Suppressor macrophage (primary cell): ENCODE data around the gene CPEB2.

Experiments
- DNase-seq, 4 experiments: peaks; one replicate each; pipeline ENCODE4 v3.0.0-alpha.2; 2020 to 2022

Gene CPEB2

GRCh38 chr4:15010038-15010585 lies 7.8 kb downstream of the CPEB2 start:
- DNase-seq, result no peak

GRCh38 chr4:15011166-15011565 lies 8.9 kb downstream of the CPEB2 start:
- no peak for DNase-seq

- DNase-seq, result no peak
Measured at GRCh38 chr4:15012017-15012788, 9.9 kb downstream of the CPEB2 start.

- peak in 2 of 4 experiments; percentile 35 to 49 for DNase-seq
Measured at GRCh38 chr4:15013585-15013984, 11.3 kb downstream of the CPEB2 start.

DNA sequence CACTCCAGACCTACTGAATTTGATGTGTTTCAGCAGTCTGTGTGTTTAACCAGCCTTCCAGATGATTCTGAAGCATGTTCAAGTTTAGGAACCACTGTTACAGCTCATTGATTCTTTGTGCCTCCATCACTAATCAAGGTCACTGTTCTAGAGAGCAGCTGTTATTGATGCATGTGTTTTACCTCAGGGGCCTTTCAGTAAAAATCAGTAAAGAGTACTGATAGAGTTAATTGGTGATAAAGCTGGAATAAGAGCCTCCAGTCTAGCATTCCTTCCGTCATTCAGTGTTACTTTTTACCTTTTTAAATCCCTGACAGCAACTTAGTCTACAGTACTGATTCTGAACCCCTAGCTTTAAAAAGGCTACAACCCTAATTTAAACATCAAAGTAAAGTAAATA lies 12.9 kb downstream of the CPEB2 start:
- no peak for DNase-seq

GRCh38 chr4:15018361-15018760 lies 16.1 kb downstream of the CPEB2 start:
- no peak for DNase-seq

DNA sequence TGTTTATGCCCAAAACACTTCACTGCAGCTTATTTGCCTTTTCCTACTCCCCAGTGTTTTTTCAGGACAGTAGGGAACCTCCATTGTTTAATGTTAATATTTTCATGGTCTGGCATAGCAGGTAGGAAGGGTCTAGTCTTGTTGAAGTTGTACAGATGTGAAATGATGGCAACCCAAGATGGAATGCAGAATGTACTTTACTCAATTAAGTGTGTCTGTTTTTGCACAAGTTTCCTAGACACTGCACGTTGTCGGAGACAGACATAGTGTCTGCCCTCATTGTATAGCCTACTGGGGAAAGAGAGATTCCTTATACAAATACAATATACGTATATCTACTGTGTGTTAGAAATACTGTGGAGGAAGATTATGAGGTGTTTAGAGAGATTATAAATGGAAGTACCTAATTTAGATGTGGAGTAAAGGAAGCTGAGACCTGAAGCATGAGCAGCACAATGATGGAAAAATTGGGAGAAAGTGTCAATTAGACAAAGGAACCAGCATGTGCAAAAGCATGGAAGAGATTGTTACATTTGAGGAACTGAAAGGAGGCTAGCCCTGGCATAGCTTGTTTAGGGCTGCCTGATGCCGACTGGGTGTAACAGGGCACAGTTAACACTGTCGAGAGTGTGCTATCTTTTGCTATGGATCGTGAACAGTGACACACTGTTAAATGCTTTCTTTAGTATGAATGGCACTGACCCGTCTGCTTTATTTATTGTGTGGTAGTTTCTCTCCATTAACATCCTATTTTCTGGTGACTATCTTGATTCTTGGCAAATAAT lies 18.4 kb downstream of the CPEB2 start:
- peak in 3 of 4 experiments; percentile 28 to 39 (median 35) for DNase-seq

DNA sequence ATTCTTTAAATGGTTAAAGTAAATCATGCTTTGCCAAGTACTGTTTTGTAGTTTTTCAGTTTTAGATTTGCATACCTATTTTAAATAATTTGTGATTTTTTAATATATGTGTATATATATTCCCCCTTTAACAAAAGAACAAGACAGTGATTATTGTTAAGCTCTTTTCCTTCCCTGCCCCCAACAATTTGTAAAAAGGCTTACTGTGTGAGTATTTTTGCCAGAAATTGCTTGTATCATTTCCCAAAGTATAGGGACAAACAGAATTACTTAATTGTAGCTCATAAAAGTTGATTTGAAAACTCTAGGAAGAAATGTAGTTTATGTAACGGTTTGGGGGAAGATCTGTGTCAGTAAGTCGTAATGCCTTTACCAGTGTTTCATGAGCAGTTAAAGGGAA lies 19.0 kb downstream of the CPEB2 start:
- DNase-seq, result no peak

GRCh38 chr4:15021946-15022345 lies 19.7 kb downstream of the CPEB2 start:
- no peak for DNase-seq

GRCh38 chr4:15024386-15024785 lies 22.1 kb downstream of the CPEB2 start:
- DNase-seq, result no peak

GRCh38 chr4:15025693-15026092 lies 23.4 kb downstream of the CPEB2 start:
- no peak for DNase-seq

DNA sequence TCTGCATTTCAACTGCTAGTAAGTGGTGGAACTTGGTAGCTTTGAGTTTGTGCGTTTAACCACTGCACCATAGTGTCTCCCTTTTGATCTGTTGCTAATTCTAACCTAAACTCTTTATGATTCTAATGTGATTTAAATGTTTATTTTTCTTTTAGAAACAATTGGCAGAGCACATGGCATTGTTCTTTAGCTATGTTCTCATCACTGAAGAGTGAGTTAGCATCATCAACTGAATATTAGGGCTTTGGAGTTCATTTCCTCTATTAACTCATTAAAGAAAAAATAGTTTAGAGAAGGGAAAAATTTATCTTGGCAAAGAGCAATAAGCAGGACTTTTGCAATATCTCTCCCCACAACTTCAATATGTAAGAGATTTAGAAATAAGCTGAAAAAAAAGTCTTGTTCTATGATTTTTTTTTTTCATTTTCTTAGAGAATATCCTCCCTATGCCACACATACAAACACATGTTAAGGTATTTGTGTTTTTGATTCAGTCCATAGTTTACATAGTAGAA lies 25.7 kb downstream of the CPEB2 start:
- no peak for DNase-seq

DNA sequence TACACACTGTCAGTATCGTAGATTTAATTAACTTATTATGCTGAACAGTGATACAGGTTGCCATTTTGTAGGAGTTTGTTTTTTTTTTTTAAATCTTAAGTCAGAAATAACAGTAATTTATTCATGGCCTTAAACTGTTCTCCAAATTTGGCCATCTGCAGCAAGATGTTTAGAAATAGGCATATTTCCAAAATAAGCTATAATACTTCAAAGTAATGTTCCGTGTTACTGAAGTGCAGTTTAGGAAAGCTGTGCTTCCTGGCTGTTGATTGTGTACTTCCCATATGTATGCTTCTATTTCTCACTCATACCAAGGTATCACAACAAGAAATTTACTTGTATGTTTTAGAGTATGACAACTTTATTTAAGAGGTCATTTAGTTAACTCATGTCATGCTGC lies 28.9 kb downstream of the CPEB2 start:
- DNase-seq, result no peak

- no peak for DNase-seq
Measured at GRCh38 chr4:15031993-15032675, 29.9 kb downstream of the CPEB2 start.

GRCh38 chr4:15034071-15034764 lies 31.9 kb downstream of the CPEB2 start:
- no peak for DNase-seq

DNA sequence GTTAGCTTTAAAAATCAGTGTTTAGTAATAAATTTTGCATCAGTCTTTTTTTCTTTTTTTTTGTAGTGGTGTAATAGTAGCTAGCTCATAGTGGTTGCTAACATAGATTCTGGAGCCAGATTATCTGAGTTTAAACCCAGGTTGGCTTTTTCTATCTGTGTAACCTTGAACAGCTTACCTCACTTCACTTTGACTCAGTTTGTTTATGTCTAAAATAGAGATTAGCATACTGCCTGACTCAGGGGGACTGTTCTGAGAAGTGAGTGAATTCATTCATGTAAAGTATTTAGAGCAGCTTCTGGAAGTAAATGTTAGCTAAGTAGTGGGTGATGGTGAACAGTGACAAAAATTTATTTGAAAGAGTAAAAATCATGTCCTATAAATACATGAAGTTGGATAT lies 32.9 kb downstream of the CPEB2 start:
- no peak for DNase-seq

- DNase-seq, result no peak
Measured at GRCh38 chr4:15037923-15038541, 35.8 kb downstream of the CPEB2 start.

DNA sequence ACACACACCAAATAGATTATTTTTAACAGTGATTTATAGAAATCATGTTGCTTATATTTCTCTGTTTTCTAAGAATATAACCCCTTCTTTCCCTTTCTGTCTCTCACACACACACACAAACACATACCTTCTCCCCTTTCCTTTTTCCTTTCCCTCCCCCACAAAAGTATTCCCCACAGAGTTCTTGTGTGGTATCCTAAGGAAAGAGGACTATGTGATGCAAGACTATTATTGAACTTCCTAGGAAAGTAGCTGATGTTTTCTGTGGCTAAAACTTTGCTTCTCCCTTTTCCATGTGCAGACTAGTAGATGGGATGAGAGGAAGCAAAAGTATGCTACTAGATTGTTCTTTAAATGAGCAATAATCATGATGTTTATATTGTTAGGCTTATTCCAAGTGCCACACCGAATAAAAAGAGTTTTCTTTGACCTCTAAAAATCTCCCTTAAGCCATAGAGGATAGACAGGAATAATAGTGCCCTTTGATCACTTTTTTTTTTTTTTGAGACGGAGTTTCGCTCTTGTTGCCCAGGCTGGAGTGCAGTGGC lies 38.7 kb downstream of the CPEB2 start:
- no peak for DNase-seq

GRCh38 chr4:15042529-15043167 lies 40.4 kb downstream of the CPEB2 start:
- no peak for DNase-seq

DNA sequence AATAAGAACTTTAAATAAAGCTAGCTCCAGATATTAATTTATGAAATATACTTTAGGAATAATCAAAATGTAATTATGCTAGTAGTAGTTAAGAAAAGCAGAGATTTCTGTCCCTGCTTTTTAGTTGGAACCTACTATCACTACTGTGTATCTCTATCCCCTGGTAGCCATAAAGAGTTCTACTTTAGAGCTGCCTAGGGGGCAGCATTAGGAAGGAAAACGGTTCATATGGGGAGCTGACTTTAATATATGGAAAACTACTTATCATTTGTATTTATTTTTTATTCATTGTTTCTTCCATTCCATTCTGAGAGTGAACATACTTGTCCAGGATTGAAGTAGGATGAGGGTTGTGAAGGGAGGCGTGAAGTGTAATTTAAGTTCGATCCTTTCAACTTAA lies 40.9 kb downstream of the CPEB2 start:
- DNase-seq, result no peak

DNA sequence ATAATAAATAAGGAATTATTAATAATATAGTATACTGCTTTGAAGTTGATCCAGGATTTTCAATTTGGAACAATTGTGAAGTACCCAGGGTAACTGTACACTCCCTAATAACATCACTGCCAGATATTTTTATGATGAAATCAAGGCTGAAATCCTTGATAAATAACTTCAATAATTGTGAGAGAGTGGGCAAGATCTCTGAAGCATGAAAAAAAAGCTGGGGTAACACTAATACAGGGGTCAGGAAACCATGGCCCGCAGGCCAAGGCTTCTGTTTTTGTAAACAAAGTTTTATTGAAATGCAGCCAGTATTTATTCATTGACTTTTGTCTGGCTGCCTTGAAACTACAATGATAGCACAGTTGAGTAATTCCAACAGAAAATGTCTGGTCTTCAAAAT lies 41.6 kb downstream of the CPEB2 start:
- DNase-seq, result no peak
